ENCODE results near the gene EIF4G3.

The EIF4G3 gene

DNA sequence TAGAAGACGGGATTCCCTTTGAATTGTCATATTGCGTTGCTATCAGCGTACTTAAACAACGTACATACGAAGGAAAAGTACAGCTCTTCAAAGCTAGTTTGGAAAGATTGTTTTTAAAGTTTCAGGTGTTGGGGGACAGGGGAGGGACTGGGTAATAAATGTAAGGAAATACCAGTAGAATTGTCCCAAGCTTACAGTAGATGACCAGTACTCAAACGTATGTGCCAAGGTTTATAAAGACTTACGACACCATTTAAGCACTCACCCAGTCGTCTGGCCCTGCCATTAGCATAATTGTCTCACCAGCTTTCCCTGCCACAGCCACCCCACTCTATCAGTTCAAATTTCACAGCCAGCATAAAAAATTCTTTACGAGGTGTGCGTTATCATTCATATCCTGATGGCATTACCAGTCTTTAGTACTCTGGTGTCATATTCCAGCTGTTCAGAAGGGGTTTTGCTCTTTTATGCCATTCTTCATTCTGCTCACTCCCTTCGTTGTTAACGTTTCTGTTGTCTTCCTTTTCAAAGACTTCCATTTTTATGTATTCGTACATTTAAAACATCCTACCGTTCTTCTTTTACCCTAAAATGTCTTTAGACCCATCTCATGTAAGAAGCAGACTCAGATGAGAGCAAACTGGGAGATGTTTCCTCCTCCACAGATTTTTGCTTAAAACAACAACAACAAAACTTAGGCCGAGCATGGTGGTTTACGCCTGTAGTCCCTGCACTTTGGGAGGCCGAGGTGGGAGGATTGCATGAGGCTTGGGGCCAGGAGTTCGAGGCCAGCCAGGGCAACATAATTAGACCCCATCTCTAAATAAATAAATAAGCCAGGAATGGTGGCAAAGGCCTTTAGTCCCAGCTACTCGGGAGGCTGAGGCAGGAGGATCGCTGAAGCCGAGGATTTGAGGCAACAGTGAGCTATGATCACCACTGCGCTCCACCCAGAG is 388.6 kb downstream of the EIF4G3 start:
- peak; percentile 69 for DNase-seq

DNA sequence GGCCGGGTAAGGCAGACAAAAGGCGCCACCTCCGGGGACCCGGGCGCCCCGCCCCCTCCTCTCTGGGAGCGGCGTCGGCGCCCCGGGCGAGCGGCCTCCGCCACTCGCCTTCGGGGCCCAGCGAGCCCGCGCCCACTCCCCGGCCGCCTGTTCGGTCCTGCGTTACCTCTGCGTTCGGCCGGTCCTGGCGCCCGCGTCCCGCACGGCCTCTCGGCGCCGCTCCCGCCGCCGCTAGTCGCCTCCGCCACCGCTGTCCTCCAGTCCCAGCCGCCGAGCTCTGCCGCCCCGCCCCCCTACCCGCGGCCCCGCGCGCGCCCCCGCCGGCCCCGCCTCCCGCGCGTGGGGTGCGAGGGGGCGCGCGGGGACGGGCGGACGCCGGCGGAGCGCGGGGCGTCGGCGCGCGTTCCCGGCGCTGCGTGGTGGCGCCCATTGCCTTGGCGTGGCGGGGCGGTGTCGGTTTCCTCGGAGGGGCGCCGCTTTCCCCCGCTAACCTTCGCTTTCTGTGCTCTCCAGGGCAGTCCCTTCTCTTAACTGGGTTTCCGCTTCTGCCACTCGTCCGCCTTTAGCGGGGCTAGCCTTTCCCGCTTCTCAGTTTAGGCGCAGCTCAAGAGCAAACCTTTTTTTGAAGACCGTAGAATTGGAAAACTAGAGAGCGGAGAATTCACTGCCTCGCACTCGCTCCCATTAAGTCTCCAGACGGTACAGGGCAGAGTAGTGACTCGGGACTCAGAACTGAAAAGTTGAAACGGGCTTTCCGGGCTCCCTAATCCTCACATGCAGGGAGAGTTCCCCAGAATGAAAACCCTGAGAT is 389.5 kb downstream of the EIF4G3 start, which contains the start of gene HP1BP3:
TSS of gene HP1BP3 (minus strand) at position 279 of the 811 bp plus-strand sequence. CDS start 6,867 bp downstream, outside the sequence.
- peak; percentile 70 for DNase-seq

DNA sequence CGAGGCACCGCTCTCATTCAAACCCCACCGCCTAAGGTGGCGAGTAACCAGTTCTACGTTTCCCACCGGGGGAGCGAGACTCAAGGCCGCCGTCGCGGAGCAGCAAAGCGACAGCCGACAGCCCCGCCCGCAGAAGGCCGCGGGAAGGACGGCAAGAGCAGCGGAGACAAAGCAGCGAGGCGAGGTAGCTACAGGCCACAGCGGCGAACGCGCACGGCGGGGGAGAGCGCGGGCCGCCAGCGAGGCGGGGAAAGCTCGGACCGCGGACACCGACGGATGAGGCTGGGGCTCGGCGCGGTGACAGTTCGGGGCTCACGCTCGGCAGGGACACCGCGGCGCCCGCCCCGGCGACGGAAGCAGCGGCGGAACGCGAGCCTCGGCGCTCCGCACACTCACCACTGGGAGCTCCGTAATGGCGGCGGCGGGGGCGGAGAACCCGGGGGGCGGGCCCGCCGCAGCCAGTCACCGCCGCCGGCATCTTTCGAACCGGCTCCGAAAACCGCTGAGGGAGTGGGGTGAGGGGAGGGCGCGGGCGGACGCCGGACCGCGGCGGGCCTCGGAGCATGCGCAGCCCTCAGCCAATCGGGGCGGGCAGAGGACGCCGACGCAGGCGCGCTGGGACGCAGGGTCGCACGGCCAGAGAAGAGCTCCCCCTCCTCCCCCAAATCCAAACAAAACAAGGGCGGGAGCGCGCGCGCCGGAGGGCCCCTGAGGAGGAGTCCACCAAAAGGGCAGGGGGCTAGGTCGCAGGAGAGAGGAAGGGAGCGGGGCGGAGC is 390.3 kb downstream of the EIF4G3 start:
- DNase-seq = peak; percentile 95

DNA sequence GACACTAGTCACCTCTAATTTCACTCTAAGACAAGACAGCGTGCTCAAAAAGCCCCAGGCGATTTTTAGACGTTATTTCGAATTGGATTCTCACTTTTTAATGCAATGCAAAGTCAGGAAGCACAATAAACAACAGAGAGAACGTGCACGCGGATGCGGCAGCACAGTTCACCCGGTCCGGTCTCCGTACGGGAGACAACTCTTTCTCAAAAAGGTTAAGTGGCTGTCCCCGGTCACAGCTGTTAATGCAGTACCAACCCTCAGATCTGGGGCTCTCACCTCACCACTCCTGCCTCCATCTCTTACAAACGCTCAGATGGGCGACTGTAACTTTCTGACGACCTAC is 390.8 kb downstream of the EIF4G3 start:
- DNase-seq = peak; percentile 45

DNA sequence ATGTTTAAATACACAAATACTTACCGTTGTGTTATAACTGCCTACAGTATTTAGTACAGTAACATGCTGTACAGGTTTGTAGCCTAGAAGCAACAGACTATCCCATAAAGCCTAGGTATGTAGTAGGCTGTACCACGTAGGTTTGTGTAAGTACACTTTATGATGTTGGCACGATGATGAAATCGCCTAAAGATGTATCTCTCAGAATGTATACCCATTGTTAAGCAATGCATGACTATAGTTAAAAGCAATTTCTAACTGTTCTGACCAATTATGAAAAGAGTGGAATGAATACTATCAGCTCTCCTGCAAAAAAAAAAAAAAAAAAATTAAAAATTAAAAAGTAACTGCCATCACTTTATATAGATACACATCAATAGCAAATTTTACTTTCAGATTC is 401.0 kb downstream of the EIF4G3 start:
- no peak for DNase-seq

DNA sequence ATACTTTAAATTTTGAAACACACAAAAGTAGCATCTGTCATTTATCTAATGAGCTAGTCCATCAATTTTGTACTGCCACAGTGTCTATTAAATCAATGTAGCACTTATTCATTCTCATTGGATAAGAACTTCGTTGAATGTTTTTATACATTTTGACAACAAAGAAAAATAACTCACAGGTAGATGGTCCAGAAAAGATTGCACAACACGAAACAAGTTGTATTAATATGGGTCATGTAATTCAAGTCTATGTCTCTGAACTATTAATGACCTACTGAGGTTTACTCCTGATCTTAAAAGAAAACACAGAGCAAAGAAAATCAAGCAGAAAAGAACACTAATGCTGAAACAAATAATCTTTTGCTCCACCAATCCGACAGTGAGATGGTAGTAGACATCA is 404.9 kb downstream of the EIF4G3 start:
- DNase-seq = no peak

DNA sequence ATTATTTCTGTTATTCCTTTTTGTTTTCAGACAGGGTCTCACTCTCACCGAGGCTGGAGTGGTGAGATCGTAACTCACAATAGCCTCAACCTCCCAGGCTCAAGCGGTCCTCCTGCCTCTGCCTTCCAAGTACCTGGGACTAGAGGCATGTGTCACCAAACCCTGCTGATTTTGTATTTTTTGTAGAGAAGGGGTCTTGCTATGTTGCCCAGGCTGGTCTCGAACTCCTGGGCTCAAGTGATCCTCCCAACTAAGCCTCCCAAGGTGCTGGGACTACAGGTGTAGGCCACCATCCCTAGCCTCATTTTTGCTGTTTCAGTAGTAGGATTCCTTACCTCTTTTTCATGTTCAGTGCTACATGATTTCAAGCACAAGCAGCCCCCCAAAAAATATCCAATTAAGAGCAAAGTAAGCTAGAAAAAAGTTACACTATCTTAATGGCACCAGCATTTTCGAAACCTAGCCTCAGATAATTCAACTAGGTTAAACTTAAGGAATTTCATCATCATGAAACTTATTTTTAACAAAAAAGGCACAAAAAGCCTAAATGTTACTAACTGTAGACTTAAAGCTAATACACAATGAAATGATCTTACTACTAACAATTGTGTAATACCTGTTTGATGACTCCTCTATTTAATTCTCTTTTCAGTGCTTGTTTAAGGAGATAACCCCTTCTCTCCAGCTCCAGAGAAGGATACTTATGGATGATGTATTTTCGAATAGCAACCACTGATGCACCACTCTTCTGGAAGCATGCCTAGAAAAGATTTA is 406.2 kb downstream of the EIF4G3 start:
- DNase-seq = no peak

DNA sequence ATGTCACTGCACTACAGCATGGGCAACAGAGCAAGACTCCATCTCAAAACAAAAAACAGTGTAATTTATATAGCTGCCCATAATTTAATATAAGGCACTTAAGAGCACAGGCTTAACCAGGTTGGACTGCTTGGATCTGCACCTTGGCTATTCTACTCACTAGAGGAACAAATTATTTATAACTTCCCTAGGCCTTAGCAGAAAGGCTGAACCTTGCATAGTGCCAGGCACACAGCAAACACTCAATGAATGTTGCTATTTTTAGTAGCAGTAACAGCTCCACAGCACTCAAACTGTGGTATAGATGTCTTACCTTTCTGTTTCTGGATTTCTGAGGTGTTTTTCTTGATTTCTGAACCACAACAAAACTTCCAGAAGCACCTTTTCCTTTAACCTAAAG is 409.4 kb downstream of the EIF4G3 start:
- no peak for DNase-seq

DNA sequence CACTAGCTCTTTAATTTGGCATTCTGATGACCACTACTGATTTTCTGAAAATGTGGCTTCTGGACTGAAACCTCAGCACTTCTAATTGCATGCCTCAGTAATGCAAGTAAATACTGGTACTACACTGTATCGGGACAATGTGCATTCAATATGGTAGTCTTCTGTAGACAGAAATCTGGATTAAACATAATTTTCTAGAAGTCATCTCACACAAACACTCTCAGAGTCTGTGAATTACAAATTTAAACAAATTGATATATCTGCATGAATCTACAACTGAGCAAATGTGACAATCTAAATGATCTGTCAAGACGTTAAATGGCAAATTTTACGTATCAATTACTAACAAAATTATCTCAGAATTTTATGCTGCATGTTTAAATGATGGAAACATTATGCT is 413.3 kb downstream of the EIF4G3 start:
- DNase-seq = no peak

DNA sequence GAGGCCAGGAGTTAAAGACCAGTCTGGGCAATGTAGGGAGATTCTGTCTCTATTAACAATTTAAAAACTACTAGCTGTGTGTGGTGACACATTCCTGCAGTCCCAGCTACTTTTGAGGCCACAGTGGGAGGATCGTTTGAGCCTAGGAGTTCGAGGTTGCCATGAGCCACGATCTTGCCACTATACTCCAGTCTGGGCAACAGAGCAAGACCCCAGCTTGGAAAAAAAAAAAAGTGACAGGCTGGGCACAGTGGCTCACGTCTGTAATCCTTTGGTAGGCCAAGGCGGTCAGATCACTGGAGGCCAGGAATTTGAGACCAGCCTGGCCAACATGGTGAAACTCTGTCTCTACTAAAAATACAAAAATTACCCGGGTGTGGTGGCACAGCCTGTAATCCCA is 416.4 kb downstream of the EIF4G3 start:
- DNase-seq = no peak

All from NCI-H2227 treated with DMSO at 0.1 percent for 48 hours (cell line).